Activated T-cell treated with anti-CD3 and anti-CD28 coated beads, Interleukin-2, amount 50 U/mL, for 72 hours (primary cell): Measurements from ENCODE around the gene TNFAIP2. TPM values are rescaled to one million over a fixed set of nuclear protein-coding genes. Genes with fewer than 3 reads are reported as not detected.
"Not testable (repeated sequence)": the region's sequence is repeated elsewhere in the genome, so short reads cannot be mapped to it uniquely, and the experiment has no call there.

Experiments
- ATAC-seq, 2 donors: fragments of 150-1000 bp; cut with Tn5 transposase; replicated peaks in 1 of 2; 2 replicates each; pipeline ENCODE4 v1.10.0; 2021; ENCODE audit warnings: moderate library complexity in 2 of 2, mild to moderate bottlenecking in 1 of 2
- DNase-seq, 2 donors: peaks; one replicate each; pipeline ENCODE4 v3.0.0; 2021 to 2022; ENCODE audit warnings: mixed read lengths in 1 of 2
- H3K27ac Mint-ChIP-seq: one replicate; pipeline ENCODE4 v1.8.0; 2022; ENCODE audit warnings: mild to moderate bottlenecking, moderate library complexity, mixed read lengths
- H3K27me3 Mint-ChIP-seq: one replicate; pipeline ENCODE4 v1.8.0; 2022; ENCODE audit warnings: low read depth, mixed read lengths
- H3K36me3 Mint-ChIP-seq, 2 donors: one replicate each; pipeline ENCODE4 v1.8.0; 2022; ENCODE audit warnings: mixed read lengths in 2 of 2, mild to moderate bottlenecking in 1 of 2; ENCODE audit not compliant: insufficient read depth in 2 of 2
- H3K4me1 Mint-ChIP-seq: one replicate; pipeline ENCODE4 v1.8.0; 2022; ENCODE audit warnings: low read depth, mixed read lengths
- H3K4me3 Mint-ChIP-seq, 2 donors: one replicate each; pipeline ENCODE4 v1.8.0; 2022; ENCODE audit warnings: mild to moderate bottlenecking in 2 of 2, mixed read lengths in 2 of 2, moderate library complexity in 2 of 2
- H3K9me3 Mint-ChIP-seq, 2 donors: one replicate each; pipeline ENCODE4 v1.8.0; 2022; ENCODE audit warnings: mixed read lengths in 2 of 2
- total RNA-seq, 2 donors: library from RNA; stranded (reverse); gene quantifications; one replicate each; pipeline ENCODE4 v1.2.3, GENCODE V29; 2022

Gene TNFAIP2
- total RNA-seq, 2 donors from 2014 or later: 8.8 to 12.2 TPM

DNA sequence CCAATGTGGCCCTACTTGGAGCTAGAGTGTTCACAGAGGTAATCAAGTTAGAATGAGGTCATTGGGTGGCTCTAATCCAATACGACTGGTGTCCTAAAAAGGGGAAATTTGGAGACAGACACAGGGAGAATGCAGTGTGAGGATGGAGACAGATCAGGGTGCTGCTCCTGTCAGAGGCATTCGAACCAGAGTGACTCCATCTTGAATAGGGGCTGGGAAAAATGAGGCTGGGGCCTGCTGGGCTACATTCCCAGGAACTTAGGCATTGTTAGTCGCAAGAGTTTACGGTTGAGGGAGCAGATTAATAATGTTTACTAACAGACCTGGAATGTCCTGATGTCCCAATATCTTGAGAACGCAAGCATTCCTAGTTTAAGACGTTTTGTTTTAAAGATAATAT, 20.2 kb downstream of the TNFAIP2 start:
- H3K4me1 Mint-ChIP-seq: peaks cover 8% of the 10 kb centered on the region
- peaks cover 40% of the 10 kb centered on the region for H3K27me3 Mint-ChIP-seq
- no peaks in the 10 kb centered on the region for H3K9me3 Mint-ChIP-seq
- no peak overlapping the region for H3K4me3 Mint-ChIP-seq
- H3K36me3 Mint-ChIP-seq: no peaks in the 10 kb centered on the region
- no peak for ATAC-seq
- no peak for DNase-seq
- H3K27ac Mint-ChIP-seq: no peak overlapping the region

DNA sequence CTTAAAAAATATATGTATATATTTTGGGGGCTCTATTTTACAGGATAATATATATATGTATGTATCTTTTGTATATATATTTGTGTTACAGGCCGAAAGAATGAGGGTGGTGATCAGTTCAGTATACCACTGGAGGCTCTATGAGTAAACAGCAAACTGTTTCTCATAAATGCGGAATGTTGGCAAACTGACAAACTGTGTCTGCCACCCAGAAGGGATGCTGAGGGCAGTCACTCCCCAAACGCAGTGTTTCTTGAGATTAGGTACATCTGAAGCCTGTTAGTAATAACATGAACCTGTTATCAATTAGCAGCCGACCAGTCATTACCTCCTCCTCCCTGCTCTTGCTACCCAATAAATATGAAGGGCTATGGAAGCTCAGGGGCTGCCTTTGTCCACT, 20.8 kb downstream of the TNFAIP2 start:
- ATAC-seq: no peak
- H3K4me1 Mint-ChIP-seq: peaks cover 8% of the 10 kb centered on the region
- H3K4me3 Mint-ChIP-seq: no peak overlapping the region
- H3K9me3 Mint-ChIP-seq: no peaks in the 10 kb centered on the region
- peaks cover 40% of the 10 kb centered on the region for H3K27me3 Mint-ChIP-seq
- DNase-seq: no peak
- no peaks in the 10 kb centered on the region for H3K36me3 Mint-ChIP-seq
- no peak overlapping the region for H3K27ac Mint-ChIP-seq

GRCh38 chr14:103146141-103146709, 23.0 kb downstream of the TNFAIP2 start:
- ATAC-seq (no peak), DNase-seq (no peak)
- Mint-ChIP-seq H3K4me3 (no peak overlapping the region), H3K36me3 (no peaks in the 10 kb centered on the region), H3K4me1 (peaks cover under 1% of the 10 kb centered on the region), H3K27me3 (peaks cover 45% of the 10 kb centered on the region), H3K27ac (no peak overlapping the region), H3K9me3 (no peaks in the 10 kb centered on the region)

DNA sequence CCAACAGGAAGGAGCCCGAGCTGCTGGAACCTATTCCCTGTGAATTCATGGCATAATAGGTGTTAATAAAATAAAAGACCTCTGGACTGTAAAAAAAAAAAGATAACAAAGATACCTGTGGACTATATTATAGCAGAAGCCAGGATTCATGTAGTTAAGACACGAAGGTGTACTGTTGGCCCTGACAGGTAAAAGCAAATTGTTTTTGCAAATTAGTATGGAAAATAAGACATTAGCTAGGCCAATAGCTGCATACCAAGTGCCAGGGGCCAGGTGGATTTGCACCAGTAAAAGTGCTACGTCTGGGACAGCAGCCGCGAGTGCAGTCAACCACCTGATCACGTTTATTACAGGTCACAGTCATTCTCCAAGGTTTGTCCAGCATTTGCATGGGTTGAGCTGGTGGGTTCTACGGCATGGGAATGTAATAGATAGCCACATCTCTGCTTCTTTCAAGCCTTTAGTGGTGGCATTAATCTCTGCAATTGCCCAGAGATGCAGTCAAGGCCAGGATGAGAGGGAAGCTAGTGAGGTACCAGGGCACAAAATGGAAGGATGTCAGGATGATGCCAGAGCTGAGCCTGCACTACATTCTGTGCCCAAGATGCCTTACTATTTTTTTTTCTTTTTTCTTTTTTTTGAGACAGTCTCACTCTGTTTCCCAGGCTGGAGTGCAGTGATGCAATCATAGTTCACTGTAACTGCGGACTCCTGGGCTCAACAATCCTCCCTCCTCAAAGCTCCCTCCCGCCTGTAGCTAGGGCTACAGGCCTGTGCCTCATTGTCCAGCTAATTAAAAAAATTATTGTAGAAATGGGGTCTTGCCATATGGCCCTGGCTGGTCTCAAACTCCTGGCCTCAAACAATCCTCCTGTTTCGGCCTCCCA, 26.3 kb downstream of the TNFAIP2 start:
- ATAC-seq (no peak), DNase-seq (no peak)
- Mint-ChIP-seq H3K9me3 (no peaks in the 10 kb centered on the region), H3K27me3 (peaks cover 21% of the 10 kb centered on the region), H3K4me1 (no peaks in the 10 kb centered on the region), H3K4me3 (no peak overlapping the region), H3K27ac (no peak overlapping the region), H3K36me3 (no peaks in the 10 kb centered on the region)

DNA sequence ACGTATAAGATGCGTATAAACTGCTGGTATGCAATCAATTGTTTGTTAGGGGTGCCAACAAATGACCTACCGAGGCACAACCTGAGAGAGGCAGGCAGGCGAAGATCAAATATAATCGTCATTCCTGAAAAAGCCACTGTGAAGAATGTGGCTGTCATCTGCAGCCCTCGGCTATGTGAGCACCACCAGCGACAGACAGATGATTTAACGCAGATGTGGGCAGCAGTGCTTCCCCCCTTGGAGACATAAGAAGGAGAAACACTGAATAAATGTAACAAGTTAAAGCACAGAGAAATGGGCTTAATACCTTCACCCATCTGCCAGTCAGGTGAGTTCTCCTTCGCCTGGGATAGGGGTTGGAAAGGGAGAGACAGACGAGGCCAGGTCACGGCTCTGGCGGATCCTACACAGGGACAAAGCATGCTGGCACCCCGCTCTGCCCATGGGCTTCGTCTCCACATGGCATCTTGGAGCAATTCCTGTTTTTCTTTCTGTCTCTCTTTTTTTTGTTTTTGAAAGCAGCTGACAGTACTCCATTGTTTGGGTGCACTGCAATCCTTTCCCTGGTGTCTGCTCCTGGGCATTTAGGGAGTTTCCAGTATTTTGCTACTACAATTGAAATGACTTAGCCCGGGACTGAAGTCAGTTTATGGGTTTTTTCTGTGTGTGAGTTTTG, 28.1 kb downstream of the TNFAIP2 start:
- Mint-ChIP-seq H3K27me3 (peaks cover 14% of the 10 kb centered on the region), H3K4me3 (no peak overlapping the region), H3K36me3 (no peaks in the 10 kb centered on the region), H3K4me1 (no peaks in the 10 kb centered on the region), H3K9me3 (no peaks in the 10 kb centered on the region), H3K27ac (no peak overlapping the region)
- ATAC-seq (no peak), DNase-seq (no peak)

DNA sequence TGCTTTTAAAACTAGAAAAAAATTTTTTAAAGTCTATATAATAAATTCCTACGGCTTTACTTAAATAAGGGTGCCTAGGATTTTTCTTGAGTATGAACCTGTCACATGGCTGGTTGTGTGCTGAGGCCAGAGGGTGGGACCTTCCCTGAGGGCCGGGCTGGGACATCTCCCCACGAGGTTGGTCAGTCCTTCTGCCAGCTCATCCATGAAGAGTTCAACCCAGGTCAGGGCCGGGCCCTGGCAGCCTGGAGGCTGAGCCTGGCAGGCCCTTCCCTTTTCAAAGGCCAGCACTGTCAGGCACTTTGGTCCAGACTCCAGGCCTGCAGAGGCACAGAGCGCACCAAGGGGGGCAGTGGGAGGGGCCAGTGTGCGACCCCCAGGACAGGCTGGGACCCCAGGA, 31.7 kb downstream of the TNFAIP2 start:
- no peak for DNase-seq
- Mint-ChIP-seq H3K36me3 (no peaks in the 10 kb centered on the region), H3K9me3 (no peaks in the 10 kb centered on the region), H3K4me3 (no peak overlapping the region), H3K4me1 (no peaks in the 10 kb centered on the region), H3K27ac (no peak overlapping the region), H3K27me3 (peaks cover 5% of the 10 kb centered on the region)
- no peak for ATAC-seq

- not testable (repeated sequence) for H3K4me1 Mint-ChIP-seq, H3K36me3 Mint-ChIP-seq, H3K27me3 Mint-ChIP-seq, H3K27ac Mint-ChIP-seq, H3K4me3 Mint-ChIP-seq, DNase-seq, ATAC-seq, H3K9me3 Mint-ChIP-seq
Measured at GRCh38 chr14:103155416-103155815, 32.2 kb downstream of the TNFAIP2 start.

DNA sequence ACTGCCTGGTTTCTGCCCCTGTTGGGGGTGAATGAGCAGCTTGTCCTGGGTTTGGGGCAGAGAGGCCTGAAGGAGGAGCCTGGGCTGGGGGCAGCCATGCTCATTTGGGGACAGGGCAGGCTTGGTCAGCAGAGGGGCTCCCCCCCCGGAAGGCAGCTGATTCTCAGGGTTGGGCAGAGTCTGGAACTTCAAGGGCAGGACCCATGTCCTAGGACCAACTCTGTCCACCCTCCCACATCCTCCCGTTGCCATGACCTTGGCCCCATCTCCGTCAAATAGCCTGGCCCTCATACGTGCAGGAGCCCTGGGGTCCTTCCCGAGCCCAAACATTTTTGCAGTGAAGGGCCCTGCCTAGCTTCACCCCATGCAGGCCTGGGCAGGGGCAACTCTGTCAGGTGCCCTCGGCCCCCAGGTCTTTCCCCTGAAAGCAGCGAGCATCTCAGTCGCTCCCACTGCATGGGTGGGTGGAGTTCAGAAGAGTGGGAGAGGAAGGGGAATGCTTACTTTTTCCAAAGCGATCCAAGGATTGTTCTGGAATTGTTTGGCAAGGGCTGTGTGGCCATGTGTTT, 32.6 kb downstream of the TNFAIP2 start:
- Mint-ChIP-seq H3K9me3 (no peaks in the 10 kb centered on the region), H3K4me1 (no peaks in the 10 kb centered on the region), H3K27ac (no peak overlapping the region), H3K27me3 (peaks cover 2% of the 10 kb centered on the region), H3K4me3 (no peak overlapping the region), H3K36me3 (no peaks in the 10 kb centered on the region)
- ATAC-seq (no peak), DNase-seq (no peak)

GRCh38 chr14:103156651-103157378, 33.6 kb downstream of the TNFAIP2 start:
- no peak for ATAC-seq
- Mint-ChIP-seq H3K27me3 (no peaks in the 10 kb centered on the region), H3K36me3 (no peaks in the 10 kb centered on the region), H3K4me1 (no peaks in the 10 kb centered on the region), H3K9me3 (no peaks in the 10 kb centered on the region), H3K4me3 (no peak overlapping the region), H3K27ac (no peak overlapping the region)
- DNase-seq: no peak

GRCh38 chr14:103157969-103158368, 34.7 kb downstream of the TNFAIP2 start:
- ATAC-seq: no peak
- H3K27ac Mint-ChIP-seq: no peak overlapping the region

GRCh38 chr14:103158688-103159087, 35.4 kb downstream of the TNFAIP2 start:
- Mint-ChIP-seq H3K27me3 (no peaks in the 10 kb centered on the region), H3K9me3 (no peaks in the 10 kb centered on the region)
- ATAC-seq: no peak

More at GRCh38 chr14:103157969-103158368, 34.7 kb downstream of the TNFAIP2 start:
- no peaks in the 10 kb centered on the region for H3K36me3 Mint-ChIP-seq
- H3K4me3 Mint-ChIP-seq: no peak overlapping the region
- no peak for DNase-seq
- H3K9me3 Mint-ChIP-seq: no peaks in the 10 kb centered on the region
- H3K27me3 Mint-ChIP-seq: no peaks in the 10 kb centered on the region
- no peaks in the 10 kb centered on the region for H3K4me1 Mint-ChIP-seq

GRCh38 chr14:103160321-103161053, 37.2 kb downstream of the TNFAIP2 start:
- Mint-ChIP-seq H3K4me3 (no peak overlapping the region), H3K27me3 (no peaks in the 10 kb centered on the region), H3K9me3 (no peaks in the 10 kb centered on the region), H3K4me1 (no peaks in the 10 kb centered on the region), H3K36me3 (no peaks in the 10 kb centered on the region), H3K27ac (no peak overlapping the region)
- ATAC-seq (no peak), DNase-seq (no peak)

More at GRCh38 chr14:103158688-103159087, 35.4 kb downstream of the TNFAIP2 start:
- H3K4me1 Mint-ChIP-seq: no peaks in the 10 kb centered on the region
- no peaks in the 10 kb centered on the region for H3K36me3 Mint-ChIP-seq
- DNase-seq: no peak
- H3K4me3 Mint-ChIP-seq: no peak overlapping the region
- H3K27ac Mint-ChIP-seq: no peak overlapping the region
